Pancreas (tissue), 10 donors: ENCODE results near the gene FNIP1. TPM values are rescaled to one million over a fixed set of nuclear protein-coding genes. Genes with fewer than 3 reads are reported as not detected.

Experiments used
- ATAC-seq, 4 donors: fragments of 200-7000 bp; cut with Tn5 transposase; one replicate each; pipeline versions ENCODE4 v1.8.0 to v1.9.1; 2020; ENCODE audit warnings: mild to moderate bottlenecking in 4 of 4, moderate library complexity in 4 of 4
- DNase-seq, 6 donors: peaks; one replicate each; pipeline ENCODE4 v3.0.0-alpha.2; 2020
- FAIRE-seq: peaks from 2 replicates; lab custom pipeline; 2012; peaks lifted over from hg19 to GRCh38; lab: Jason Lieb, UNC
- H3K27ac ChIP-seq, 4 donors: fragments of 200-600 bp; sonication (generic); 1 replicate in 3 of 4; 2 replicates in 1 of 4; pipeline versions ENCODE4 v1.5.0 to v1.8.0; 2020
- H3K27me3 ChIP-seq, 4 donors: fragments of 200-600 bp; one replicate each; pipeline ENCODE4 v1.8.0; 2021
- H3K36me3 ChIP-seq, 3 donors: fragments of 200-600 bp; sonication (generic) in 1 of 3; one replicate each; pipeline versions ENCODE4 v1.5.0 to v1.8.0; 2020 to 2021
- H3K4me1 ChIP-seq, 3 donors: fragments of 200-600 bp; one replicate each; pipeline ENCODE4 v1.8.0; 2021
- H3K4me3 ChIP-seq, 4 donors: fragments of 200-600 bp; sonication (generic) in 2 of 4; one replicate each; pipeline versions ENCODE4 v1.5.0 to v1.8.0; 2020 to 2021
- H3K9me3 ChIP-seq, 4 donors: fragments of 200-600 bp; one replicate each; pipeline ENCODE4 v1.8.0; 2021
- CTCF ChIP-seq, 4 donors: fragments of 200-600 bp; sonication (generic) in 3 of 4; IDR thresholded peaks; one replicate each; pipeline versions ENCODE4 v1.5.0 to v1.8.0; 2021; ENCODE audit warnings: antibody characterized with exemption in 4 of 4
- WGBS, 2 donors: extraction: QIAGEN DNeasy Blood & Tissue Kit; methylation state at CpG; one replicate each; pipeline ENCODE4 v1.1.7; 2013; 5-methylcytosine and 5-hydroxymethylcytosine counted together
- intact Hi-C, 3 donors: fragments of 100-400 bp; cut with DNase I; formaldehyde crosslinking; loops; one replicate each; pipeline versions ENCODE4 v1.11.1 to v1.14.2; 2022
- polyA plus RNA-seq, 2 donors: library from polyadenylated mRNA; stranded (reverse); fragments of 200-250 nt; gene quantifications; one replicate each; pipeline ENCODE4 v1.2.3, GENCODE V29; 2013
- total RNA-seq, 6 donors: library from RNA; stranded (reverse); fragmentation: NEBNext Ultra II Directional in 4 of 6; extraction: Animal tissue kit (Norgen Biotek cat#: 25700) in 4 of 6; gene quantifications; one replicate each; pipeline versions ENCODE4 v1.2.1 to v1.2.4, GENCODE V29; 2021 to 2023
- donor health status: healthy with polysubstance abuse.
- donor health status: DM: no; HTN: no; CAD: no; lungs with moderate emphysema.
- donor health status: DM: no; HTN: no; CAD: no.
- donor health status: control.
- donor health status: control.
- donor health status: Bipolar disorder and iron deficiency.
- donor health status: DM: yes; HTN: yes; CAD: no.
- donor health status: DM: no; HTN: no; CAD: no.
- donor health status: DM: no; HTN: no; CAD: no.
- donor health status: DM: yes; HTN: yes; CAD: no.

Gene FNIP1
- total and polyA plus RNA-seq, 8 donors: 2.7 to 20.9 (median 12.0) TPM

- no peak for FAIRE-seq
- TF ChIP-seq CTCF (IDR thresholded peaks at IDR 0.05): no peak
- Histone ChIP-seq H3K27ac (no peak overlapping the region), H3K27me3 (no peaks in the 10 kb centered on the region), H3K4me1 (peaks cover 0 to 6% (median 0%) of the 10 kb centered on the region in 3 donors), H3K36me3 (no peaks in the 10 kb centered on the region), H3K9me3 (no peaks in the 10 kb centered on the region), H3K4me3 (no peak overlapping the region)
- intact Hi-C loops: no loop called here
- ATAC-seq: no peak
- DNase-seq: no peak
- 97% methylated on average over 7 of the region's 7 CpGs for WGBS, 2 donors
Measured at GRCh38 chr5:131749723-131750470, 46.9 kb downstream of the FNIP1 start.

GRCh38 chr5:131749138-131749537 is 47.7 kb downstream of the FNIP1 start:
- Histone ChIP-seq H3K27ac (no peak overlapping the region), H3K4me1 (no peaks in the 10 kb centered on the region), H3K4me3 (no peak overlapping the region), H3K36me3 (no peaks in the 10 kb centered on the region), H3K9me3 (no peaks in the 10 kb centered on the region), H3K27me3 (no peaks in the 10 kb centered on the region)
- intact Hi-C loops: no loop called here
- ATAC-seq: no peak
- TF ChIP-seq CTCF (IDR thresholded peaks at IDR 0.05): no peak
- DNase-seq: no peak
- FAIRE-seq: no peak
- WGBS, 2 donors: 96 to 98% methylated on average over 7 of the region's 7 CpGs

GRCh38 chr5:131747180-131748105 is 49.4 kb downstream of the FNIP1 start:
- DNase-seq (no peak), FAIRE-seq (no peak), ATAC-seq (peak in 1 of 4 donors; percentile 34)
- Histone ChIP-seq H3K27ac (no peak overlapping the region), H3K4me3 (no peak overlapping the region), H3K27me3 (no peaks in the 10 kb centered on the region), H3K36me3 (no peaks in the 10 kb centered on the region), H3K9me3 (no peaks in the 10 kb centered on the region), H3K4me1 (no peaks in the 10 kb centered on the region)
- intact Hi-C loops: no loop called here
- whole genome bisulfite sequencing, 2 donors: 93 to 96% methylated on average over 6 of the region's 6 CpGs
- no peak for TF ChIP-seq CTCF (IDR thresholded peaks at IDR 0.05)

GRCh38 chr5:131746423-131746822 is 50.4 kb downstream of the FNIP1 start:
- H3K9me3 ChIP-seq: no peaks in the 10 kb centered on the region
- no peak for DNase-seq
- FAIRE-seq: no peak
- ATAC-seq: no peak
- no peaks in the 10 kb centered on the region for H3K27me3 ChIP-seq
- no peak overlapping the region for H3K27ac ChIP-seq
- TF ChIP-seq CTCF (IDR thresholded peaks at IDR 0.05): no peak
- no peaks in the 10 kb centered on the region for H3K36me3 ChIP-seq
- H3K4me1 ChIP-seq: no peaks in the 10 kb centered on the region
- WGBS, 2 donors: 98% methylated on average over 4 of the region's 4 CpGs
- intact Hi-C loops: no loop called here
- no peak overlapping the region for H3K4me3 ChIP-seq
